Central memory CD8-positive, alpha-beta T cell (primary cell): ENCODE data around the gene RDH16.
"Not testable (repeated sequence)": the region's sequence is repeated elsewhere in the genome, so short reads cannot be mapped to it uniquely, and the experiment has no call there.

Source experiments
- ATAC-seq: fragments of 150-1000 bp; cut with Tn5 transposase; replicated peaks from 2 replicates; pipeline ENCODE4 v1.10.0; 2022; ENCODE audit warnings: mild to moderate bottlenecking, moderate FRiP score, moderate number of reproducible peaks; ENCODE audit not compliant: poor library complexity, severe bottlenecking; ENCODE audit errors: extremely low read depth
- DNase-seq, 2 donors: peaks; one replicate each; pipeline ENCODE4 v3.0.0; 2021; ENCODE audit warnings: low spot score in 2 of 2
- H3K27ac Mint-ChIP-seq: one replicate; pipeline ENCODE4 v1.8.0; 2022; ENCODE audit warnings: low read depth, mild to moderate bottlenecking, moderate library complexity, mixed read lengths
- H3K27me3 Mint-ChIP-seq: one replicate; pipeline ENCODE4 v1.8.0; 2022; ENCODE audit warnings: mixed read lengths
- H3K36me3 Mint-ChIP-seq: one replicate; pipeline ENCODE4 v1.8.0; 2022; ENCODE audit warnings: mild to moderate bottlenecking, moderate library complexity, mixed read lengths; ENCODE audit not compliant: insufficient read depth
- H3K4me1 Mint-ChIP-seq: one replicate; pipeline ENCODE4 v1.8.0; 2022; ENCODE audit warnings: mixed read lengths
- H3K4me3 Mint-ChIP-seq: one replicate; pipeline ENCODE4 v1.8.0; 2022; ENCODE audit warnings: mild to moderate bottlenecking, moderate library complexity, mixed read lengths
- H3K9me3 Mint-ChIP-seq: one replicate; pipeline ENCODE4 v1.8.0; 2022; ENCODE audit warnings: mixed read lengths

The RDH16 gene

DNA sequence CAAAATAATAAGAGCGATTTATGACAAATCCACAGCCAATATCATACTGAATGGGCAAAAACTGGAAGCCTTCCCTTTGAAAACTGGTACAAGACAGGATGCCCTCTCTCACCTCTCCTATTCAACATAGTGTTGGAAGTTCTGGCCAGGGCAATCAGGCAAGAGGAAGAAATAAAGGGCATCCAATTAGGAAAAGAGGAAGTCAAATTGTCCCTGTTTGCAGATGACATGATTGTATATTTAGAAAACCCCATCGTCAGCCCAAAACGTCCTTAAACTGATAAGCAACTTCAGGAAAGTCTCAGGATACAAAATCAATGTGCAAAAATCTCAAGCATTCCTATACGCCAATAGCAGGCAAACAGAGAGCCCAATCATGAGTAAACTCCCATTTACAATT is 4.8 kb upstream of the RDH16 start:
- H3K4me3 Mint-ChIP-seq, H3K36me3 Mint-ChIP-seq, ATAC-seq, H3K27ac Mint-ChIP-seq, H3K9me3 Mint-ChIP-seq, H3K4me1 Mint-ChIP-seq, DNase-seq: not testable (repeated sequence)
- peaks cover 34% of the 10 kb centered on the region for H3K27me3 Mint-ChIP-seq

DNA sequence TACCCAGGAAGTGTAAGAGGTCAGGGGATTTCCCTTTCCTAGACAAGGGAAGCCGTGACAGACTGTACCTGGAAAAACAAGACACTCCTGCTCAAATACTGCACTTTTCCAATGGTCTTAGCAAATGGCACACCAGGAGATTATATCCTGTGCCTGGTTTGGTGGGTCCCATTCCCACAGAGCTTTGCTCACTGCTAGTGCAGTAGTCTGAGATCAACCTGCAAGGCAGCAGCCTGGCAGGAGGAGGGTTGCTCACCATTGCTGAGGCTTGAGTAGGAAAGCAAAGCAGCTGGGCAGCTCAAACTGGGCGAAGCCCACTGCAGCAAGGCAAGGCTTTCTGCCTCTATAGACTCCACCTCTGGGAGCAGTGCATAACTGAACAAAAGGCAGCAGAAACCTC is 1.0 kb upstream of the RDH16 start:
- H3K27me3 Mint-ChIP-seq, result peaks cover 34% of the 10 kb centered on the region
- no peaks in the 10 kb centered on the region for H3K9me3 Mint-ChIP-seq
- H3K27ac Mint-ChIP-seq, result no peak overlapping the region
- ATAC-seq (no peak), DNase-seq (no peak)
- no peak overlapping the region for H3K4me3 Mint-ChIP-seq
- no peaks in the 10 kb centered on the region for H3K4me1 Mint-ChIP-seq
- H3K36me3 Mint-ChIP-seq, result no peaks in the 10 kb centered on the region

DNA sequence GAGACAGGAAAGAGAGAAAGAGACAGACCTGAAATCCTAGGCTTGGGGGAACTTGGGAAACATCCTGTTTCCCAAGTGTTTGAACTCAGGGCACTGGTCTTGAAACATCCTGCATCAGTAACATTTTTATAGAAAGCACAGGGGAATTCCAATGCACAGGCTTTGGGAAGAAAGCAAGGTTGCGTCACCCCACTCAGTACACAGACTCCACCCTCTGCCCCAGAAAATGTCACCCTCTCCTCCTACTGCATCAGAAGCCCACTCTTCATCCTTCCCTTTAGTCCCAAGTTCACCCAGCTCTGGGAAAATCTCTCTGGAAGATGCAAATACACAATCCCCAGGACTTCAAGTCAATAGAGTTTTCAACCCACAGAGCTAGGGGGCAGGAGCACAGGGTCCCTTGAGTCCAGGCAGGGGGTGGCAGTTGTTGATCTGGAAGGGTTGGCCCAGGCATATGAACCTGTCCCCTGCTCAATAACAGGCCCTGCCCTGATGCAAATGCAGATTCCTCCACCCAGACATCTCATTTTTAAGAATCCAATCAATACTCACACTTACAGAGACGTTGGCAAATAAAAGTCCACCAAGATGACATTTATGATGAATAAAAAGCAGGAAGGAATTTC is 1.7 kb downstream of the RDH16 start:
- DNase-seq, result no peak

DNA sequence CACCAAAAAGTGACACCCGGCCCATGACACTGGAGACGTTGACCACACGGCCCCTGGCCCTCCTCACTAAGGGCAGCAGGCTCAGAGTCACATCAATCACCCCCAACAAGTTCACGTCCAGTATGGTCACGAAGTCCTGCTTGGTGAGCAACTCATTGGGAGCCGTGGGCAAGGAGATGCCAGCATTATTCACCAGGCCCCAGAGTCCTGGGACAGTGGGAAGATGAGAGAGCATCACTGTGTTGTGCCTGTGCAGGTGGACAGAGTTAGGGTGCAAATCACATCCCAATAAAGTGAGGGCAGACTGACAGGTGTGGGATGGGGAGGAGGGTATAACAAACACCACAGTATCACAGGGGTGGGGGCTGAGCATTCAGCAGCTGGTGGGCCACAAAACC is 2.5 kb downstream of the RDH16 start:
- no peak for DNase-seq
- Mint-ChIP-seq H3K36me3 (no peaks in the 10 kb centered on the region), H3K9me3 (no peaks in the 10 kb centered on the region), H3K4me3 (no peak overlapping the region), H3K27me3 (peaks cover 10% of the 10 kb centered on the region), H3K4me1 (no peaks in the 10 kb centered on the region), H3K27ac (no peak overlapping the region)
- no peak for ATAC-seq

More for the DNA sequence above, 1.7 kb downstream of the RDH16 start:
- no peak for ATAC-seq
- H3K4me1 Mint-ChIP-seq, result no peaks in the 10 kb centered on the region
- no peak overlapping the region for H3K4me3 Mint-ChIP-seq
- no peaks in the 10 kb centered on the region for H3K36me3 Mint-ChIP-seq
- H3K9me3 Mint-ChIP-seq, result no peaks in the 10 kb centered on the region
- no peak overlapping the region for H3K27ac Mint-ChIP-seq
- H3K27me3 Mint-ChIP-seq, result peaks cover 18% of the 10 kb centered on the region

DNA sequence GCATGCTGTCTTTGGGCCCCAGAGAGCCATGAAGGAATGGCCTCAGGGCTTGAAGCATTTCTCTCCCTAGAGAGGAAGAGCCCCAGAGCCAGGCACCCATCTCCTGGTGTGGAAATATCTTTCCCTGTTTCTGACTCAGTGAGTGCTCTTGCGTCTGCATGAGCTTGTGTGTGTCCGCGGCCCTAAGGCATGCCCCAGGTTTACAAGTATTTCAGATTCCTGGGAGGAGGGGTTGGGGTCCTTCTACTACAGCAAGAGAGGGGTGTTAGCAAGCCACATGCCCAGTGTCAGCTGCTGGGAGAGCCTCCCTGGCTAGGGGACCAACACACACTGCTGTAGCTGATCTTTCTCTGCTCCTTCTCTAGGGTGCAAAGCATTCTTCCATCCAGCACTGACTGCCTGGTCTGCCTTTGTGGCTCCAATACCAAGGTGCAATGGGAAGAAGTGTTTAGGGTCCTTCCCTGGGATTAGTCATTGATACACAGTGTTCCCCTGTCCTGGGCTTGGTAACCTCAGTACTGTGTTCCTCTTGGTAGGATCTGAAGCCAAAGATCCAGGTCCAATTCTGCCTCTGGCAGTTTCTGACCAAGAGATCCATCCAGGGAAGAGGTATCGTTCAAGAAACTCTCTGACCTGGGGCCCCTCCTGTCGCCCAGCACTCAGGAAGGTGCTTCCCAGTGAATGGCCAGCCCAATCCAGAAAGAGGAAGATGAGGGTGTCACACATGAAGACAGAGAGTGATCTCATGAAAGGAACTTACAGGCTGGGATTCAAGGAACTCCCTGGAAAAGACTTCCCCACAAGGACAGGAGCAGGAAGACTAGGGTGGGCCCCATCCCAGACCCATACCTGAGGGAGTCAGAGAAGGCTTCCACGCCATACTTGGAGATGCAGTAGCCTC is 3.1 kb downstream of the RDH16 start:
- ATAC-seq (no peak), DNase-seq (no peak)
- H3K4me3 Mint-ChIP-seq, result no peak overlapping the region
- H3K4me1 Mint-ChIP-seq, result no peaks in the 10 kb centered on the region
- no peaks in the 10 kb centered on the region for H3K9me3 Mint-ChIP-seq
- peaks cover 4% of the 10 kb centered on the region for H3K27me3 Mint-ChIP-seq
- no peak overlapping the region for H3K27ac Mint-ChIP-seq
- no peaks in the 10 kb centered on the region for H3K36me3 Mint-ChIP-seq

DNA sequence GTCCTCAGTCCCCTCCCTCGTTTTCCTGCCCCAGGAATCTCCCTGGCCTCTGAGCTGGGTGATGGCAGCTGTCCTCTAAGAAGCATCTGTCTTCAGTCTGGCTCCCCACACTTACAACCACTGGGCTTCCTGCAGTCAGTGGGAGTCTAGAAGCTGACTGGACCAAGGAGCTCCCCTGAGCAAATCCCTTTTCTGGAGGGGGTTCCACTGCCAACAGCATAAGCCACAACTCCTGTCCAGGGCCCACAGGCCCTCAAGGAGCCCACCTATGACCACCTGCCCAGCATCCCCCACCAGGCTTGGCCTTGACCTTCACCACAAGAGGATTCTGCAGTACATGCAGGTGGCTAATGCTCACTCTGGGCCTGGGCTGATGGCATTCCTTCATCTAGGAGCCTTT is 4.1 kb downstream of the RDH16 start:
- no peak overlapping the region for H3K27ac Mint-ChIP-seq
- ATAC-seq (no peak), DNase-seq (no peak)
- no peaks in the 10 kb centered on the region for H3K36me3 Mint-ChIP-seq
- H3K4me3 Mint-ChIP-seq, result no peak overlapping the region
- H3K4me1 Mint-ChIP-seq, result no peaks in the 10 kb centered on the region
- H3K9me3 Mint-ChIP-seq, result no peaks in the 10 kb centered on the region
- H3K27me3 Mint-ChIP-seq, result no peaks in the 10 kb centered on the region

DNA sequence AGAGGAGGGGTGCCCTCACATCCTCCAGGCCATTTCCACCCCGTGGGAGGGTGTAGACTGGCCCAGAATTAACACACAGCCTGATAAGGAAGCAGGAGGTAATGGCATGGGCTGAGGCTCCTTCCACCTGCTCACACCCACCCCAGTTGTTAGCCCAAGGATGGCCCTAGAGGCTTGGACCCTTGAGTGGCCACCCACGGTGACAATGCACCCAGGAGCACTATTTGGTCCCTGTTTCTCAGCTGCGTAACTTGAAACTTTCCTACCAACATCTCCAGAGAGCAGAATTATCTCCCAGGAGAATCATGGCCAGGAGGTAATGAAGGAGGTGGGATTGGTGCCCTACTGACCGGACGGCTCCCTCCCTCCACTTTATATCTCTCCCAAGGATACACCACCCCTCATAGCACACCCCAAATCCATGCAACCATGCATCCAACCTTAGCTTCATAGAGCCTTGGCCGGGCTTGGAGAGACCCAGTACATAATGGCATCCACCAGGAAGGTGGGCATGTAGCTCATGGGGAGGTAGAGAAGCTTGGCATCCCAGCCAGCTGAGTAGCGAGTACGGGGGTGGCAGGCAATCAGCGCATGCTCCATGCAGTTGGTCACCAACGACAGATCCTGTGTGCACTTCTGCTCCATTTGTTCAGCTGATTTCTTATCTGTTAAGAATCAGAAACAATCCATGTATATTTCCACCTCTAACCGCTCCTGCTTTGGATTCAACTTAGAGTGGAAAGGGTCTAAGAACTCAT is 5.6 kb downstream of the RDH16 start:
- Mint-ChIP-seq H3K9me3 (no peaks in the 10 kb centered on the region), H3K4me3 (no peak overlapping the region), H3K4me1 (no peaks in the 10 kb centered on the region), H3K36me3 (no peaks in the 10 kb centered on the region), H3K27ac (no peak overlapping the region), H3K27me3 (peaks cover 9% of the 10 kb centered on the region)
- DNase-seq, result no peak
- ATAC-seq, result no peak

DNA sequence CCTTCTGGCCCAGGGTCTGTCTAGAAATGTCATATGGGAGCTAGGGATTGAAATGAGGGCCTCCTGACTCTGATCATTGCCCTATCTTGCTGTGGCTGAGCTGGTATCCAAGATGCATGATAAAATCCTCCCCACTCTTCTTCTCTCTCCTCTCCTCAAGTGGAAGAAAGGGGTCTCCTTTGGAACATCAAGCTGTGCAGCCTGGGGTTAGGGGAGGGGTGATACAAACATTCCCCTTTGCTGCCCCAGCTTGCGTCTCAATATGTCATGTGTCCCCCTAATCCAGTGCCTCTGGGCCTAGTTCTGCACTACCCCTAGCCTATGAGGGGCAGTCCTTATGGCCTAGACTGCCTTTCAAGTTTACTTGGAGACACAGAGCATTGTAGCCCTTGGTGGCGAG is 8.5 kb downstream of the RDH16 start:
- Mint-ChIP-seq H3K9me3 (no peaks in the 10 kb centered on the region), H3K36me3 (no peaks in the 10 kb centered on the region), H3K27ac (no peak overlapping the region), H3K4me1 (no peaks in the 10 kb centered on the region), H3K27me3 (peaks cover 16% of the 10 kb centered on the region), H3K4me3 (no peak overlapping the region)
- ATAC-seq, result no peak
- no peak for DNase-seq

DNA sequence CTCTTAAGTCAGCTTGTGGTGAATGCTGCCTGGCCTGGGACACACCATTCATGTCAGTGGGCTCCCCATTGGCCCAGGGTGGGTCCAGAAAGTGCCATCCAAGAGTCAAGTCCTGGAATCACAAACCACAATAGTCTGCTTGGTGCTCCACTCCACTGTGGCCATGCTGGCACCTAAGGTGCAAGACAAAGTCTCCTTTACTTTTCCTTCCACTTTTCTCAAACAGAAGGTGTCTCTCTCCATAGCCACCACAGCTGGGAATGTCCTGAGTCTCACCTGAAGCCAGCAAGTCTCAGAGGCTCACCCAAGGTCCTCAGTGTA is 9.0 kb downstream of the RDH16 start:
- H3K27me3 Mint-ChIP-seq, result peaks cover 16% of the 10 kb centered on the region
- H3K27ac Mint-ChIP-seq, result no peak overlapping the region
- H3K4me1 Mint-ChIP-seq, result no peaks in the 10 kb centered on the region
- no peak for ATAC-seq
- DNase-seq, result no peak
- H3K9me3 Mint-ChIP-seq, result no peaks in the 10 kb centered on the region
- no peaks in the 10 kb centered on the region for H3K36me3 Mint-ChIP-seq
- H3K4me3 Mint-ChIP-seq, result no peak overlapping the region

DNA sequence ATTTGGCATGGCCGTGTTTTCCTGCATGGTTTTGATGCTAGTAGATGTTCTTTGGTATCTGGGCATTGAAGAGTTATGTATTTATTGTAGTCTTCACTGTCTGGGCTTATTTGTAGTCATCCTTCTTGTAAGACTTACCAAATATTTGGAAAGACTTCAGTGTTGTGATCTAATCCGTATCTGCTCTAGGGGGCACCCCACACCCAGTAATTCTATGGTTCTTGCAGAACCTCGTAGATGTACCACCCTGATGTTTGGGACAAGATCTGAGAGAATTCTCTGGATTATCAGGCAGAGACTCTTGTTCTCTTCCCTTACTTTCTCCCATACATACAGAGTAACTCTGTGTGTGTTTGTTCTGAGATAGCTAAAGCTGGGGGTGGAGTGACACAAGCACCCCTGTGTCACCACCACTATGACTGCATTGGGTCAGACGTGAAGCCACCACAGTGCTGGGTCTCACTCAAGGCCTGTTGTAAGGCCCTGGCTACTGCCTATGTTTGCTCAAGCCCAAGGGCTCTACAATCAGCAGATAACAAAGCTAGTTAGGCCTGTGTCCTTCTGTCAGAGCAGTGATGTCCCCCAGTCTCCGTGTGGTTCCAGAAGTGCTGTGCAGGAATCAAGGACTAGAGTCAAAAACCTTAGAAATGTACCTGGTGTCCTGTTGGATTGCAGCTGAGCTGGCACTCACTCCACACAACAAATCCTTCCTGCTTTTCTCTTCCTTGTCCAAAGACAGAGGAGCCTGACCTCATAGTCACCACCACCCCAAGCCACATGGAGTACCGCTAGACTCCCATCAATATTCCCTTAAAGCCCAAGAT is 9.6 kb downstream of the RDH16 start:
- H3K4me1 Mint-ChIP-seq, result no peaks in the 10 kb centered on the region
- H3K27ac Mint-ChIP-seq, result no peak overlapping the region
- DNase-seq, result no peak
- H3K36me3 Mint-ChIP-seq, result no peaks in the 10 kb centered on the region
- no peak overlapping the region for H3K4me3 Mint-ChIP-seq
- H3K9me3 Mint-ChIP-seq, result no peaks in the 10 kb centered on the region
- no peak for ATAC-seq
- peaks cover 16% of the 10 kb centered on the region for H3K27me3 Mint-ChIP-seq

DNA sequence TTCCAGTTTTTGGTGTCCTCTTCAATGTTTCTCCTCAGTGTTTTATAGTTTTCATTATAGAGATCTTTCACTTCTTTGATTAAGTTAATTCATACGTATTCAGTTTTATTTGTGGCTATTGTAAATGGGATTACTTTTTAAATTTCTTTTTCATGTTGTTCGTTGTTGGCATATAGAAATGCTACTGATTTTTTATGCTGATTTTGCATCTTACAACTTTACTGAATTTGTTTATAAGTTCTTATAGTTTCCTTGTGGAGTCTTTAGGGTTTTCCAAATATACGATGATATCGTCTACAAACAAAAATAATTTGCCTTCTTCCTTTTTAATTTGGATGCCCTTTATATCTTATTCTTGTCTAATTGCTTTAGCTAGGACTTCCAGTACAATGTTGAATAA is 13.5 kb downstream of the RDH16 start:
- Mint-ChIP-seq H3K9me3 (no peaks in the 10 kb centered on the region), H3K4me1 (no peaks in the 10 kb centered on the region), H3K27ac (no peak overlapping the region), H3K27me3 (peaks cover 31% of the 10 kb centered on the region), H3K4me3 (no peak overlapping the region), H3K36me3 (no peaks in the 10 kb centered on the region)
- DNase-seq (no peak), ATAC-seq (no peak)

DNA sequence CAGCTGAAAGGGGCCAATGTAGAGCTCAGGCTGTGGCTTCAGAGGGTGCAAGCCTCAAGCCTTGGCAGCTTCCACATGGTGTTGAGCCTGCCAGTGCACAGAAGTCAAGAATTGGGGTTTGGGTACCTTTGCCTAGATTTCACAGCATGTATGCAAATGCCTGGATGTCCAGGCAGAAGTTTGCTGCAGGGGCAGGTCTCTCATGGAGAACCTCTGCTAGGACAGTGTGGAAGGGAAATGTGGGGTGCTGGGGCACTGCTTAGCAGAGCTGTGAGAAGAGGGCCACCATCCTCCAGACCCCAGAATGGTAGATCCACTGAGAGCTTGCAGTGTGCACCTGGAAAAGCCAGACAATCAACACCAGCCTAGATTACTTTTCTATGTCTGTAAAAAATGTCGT is 14.0 kb downstream of the RDH16 start:
- peaks cover 31% of the 10 kb centered on the region for H3K27me3 Mint-ChIP-seq
- not testable (repeated sequence) for H3K36me3 Mint-ChIP-seq, H3K4me1 Mint-ChIP-seq, H3K27ac Mint-ChIP-seq, DNase-seq, ATAC-seq, H3K4me3 Mint-ChIP-seq, H3K9me3 Mint-ChIP-seq
